A549 (cell line): Measurements from ENCODE around the gene ZNF185. TPM values are rescaled to one million over a fixed set of nuclear protein-coding genes. Genes with fewer than 3 reads are reported as not detected.
A peak's percentile ranks its signal among the peaks of the same experiment; 100 is the strongest.

ENCODE experiments used
- ATAC-seq, 2 experiments: fragments of 200-7000 bp in 1 of 2; fragments of >200 bp in 1 of 2; cut with Nextera tagmentation in 1 of 2; cut with Tn5 transposase in 1 of 2; 3 replicates each; pipeline versions ENCODE4 v1.8.0 to v1.9.1; 2018 to 2020; ENCODE audit warnings: mild to moderate bottlenecking in 1 of 2, moderate library complexity in 1 of 2
- CTCF ChIA-PET: fragments of 300-600 bp; sonication (Branson Sonifier 250); formaldehyde crosslinking; extraction: SDS; loops from one replicate; lab custom pipeline; 2021; ENCODE audit warnings: antibody characterized with exemption, inconsistent platforms; lab: Yijun Ruan, JAX
- POLR2A ChIA-PET: fragments of 350-600 bp; formaldehyde crosslinking; extraction: SDS; loops from one replicate; lab custom pipeline; 2021; ENCODE audit warnings: antibody characterized with exemption, inconsistent platforms; lab: Yijun Ruan, JAX
- DNase-seq, 2 experiments: peaks; one replicate each; pipeline versions ENCODE4 v3.0.0 to v3.0.0-alpha.2; 2011 to 2016; ENCODE audit warnings: low read depth in 1 of 2, low spot score in 1 of 2
- FAIRE-seq: peaks from 2 replicates; lab custom pipeline; 2011; peaks lifted over from hg19 to GRCh38; lab: Jason Lieb, UNC
- H3K27ac ChIP-seq, 2 experiments: fragments of >200 bp; sonication (Bioruptor Twin); formaldehyde crosslinking; 3 replicates each; pipeline ENCODE4 v1.5.1; 2016 to 2017
- H3K4me1 ChIP-seq: fragments of >200 bp; sonication (Bioruptor Twin); formaldehyde crosslinking; 3 replicates; pipeline ENCODE4 v1.6.1; 2016
- H3K4me2 ChIP-seq: fragments of >200 bp; sonication (Bioruptor Twin); formaldehyde crosslinking; 3 replicates; pipeline ENCODE4 v1.6.1; 2016
- H3K4me3 ChIP-seq: fragments of >200 bp; sonication (Bioruptor Twin); formaldehyde crosslinking; 3 replicates; pipeline ENCODE4 v1.5.1; 2016
- H3K9me3 ChIP-seq: fragments of >200 bp; sonication (Bioruptor Twin); formaldehyde crosslinking; 3 replicates; pipeline ENCODE4 v1.6.1; 2016
- CEBPB ChIP-seq, 2 experiments: fragments of >200 bp in 1 of 2; sonication (Bioruptor Twin) in 1 of 2; formaldehyde crosslinking in 1 of 2; IDR thresholded peaks; 2 replicates each; pipeline ENCODE4 v1.6.1; 2012 to 2016
- CHD4 ChIP-seq: fragments of 200-600 bp; sonication (generic); IDR thresholded peaks from 2 replicates; pipeline ENCODE4 v1.6.1; 2016; ENCODE audit warnings: antibody characterized with exemption, mild to moderate bottlenecking, borderline replicate concordance
- CTCF ChIP-seq: fragments of >200 bp; sonication (Bioruptor Twin); formaldehyde crosslinking; IDR thresholded peaks from 3 replicates; pipeline ENCODE4 v1.5.1; 2016
- EP300 ChIP-seq, 2 experiments: fragments of >200 bp; sonication (Bioruptor Twin); formaldehyde crosslinking; IDR thresholded peaks; 2 replicates in 1 of 2; 3 replicates in 1 of 2; pipeline ENCODE4 v1.6.1; 2016 to 2017
- ESRRA ChIP-seq: fragments of 150-350 bp; IDR thresholded peaks from 2 replicates; pipeline ENCODE4 v1.6.1; 2014; ENCODE audit warnings: mild to moderate bottlenecking, low read length, borderline replicate concordance
- HEYL ChIP-seq: fragments of 250-450 bp; sonication (Bioruptor Pico); IDR thresholded peaks from 2 replicates; pipeline ENCODE4 v1.8.0; 2021; ENCODE audit warnings: mild to moderate bottlenecking, moderate library complexity
- HOXB13 ChIP-seq: fragments of 250-450 bp; sonication (Bioruptor Pico); IDR thresholded peaks from 2 replicates; pipeline ENCODE4 v1.5.0; 2020; ENCODE audit warnings: low read depth, mild to moderate bottlenecking, moderate library complexity
- HOXB5 ChIP-seq: fragments of 250-450 bp; sonication (Bioruptor Pico); IDR thresholded peaks from 2 replicates; pipeline ENCODE4 v1.5.0; 2020; ENCODE audit warnings: mild to moderate bottlenecking, moderate library complexity
- MAZ ChIP-seq: fragments of 150-350 bp; IDR thresholded peaks from 2 replicates; pipeline ENCODE4 v1.6.1; 2014; ENCODE audit warnings: antibody characterized with exemption, low read depth, low read length, borderline replicate concordance
- NFE2L2 ChIP-seq: fragments of 150-350 bp; conservative IDR thresholded peaks from 2 replicates; pipeline ENCODE4 v1.6.1; 2014; ENCODE audit warnings: low read length
- RAD21 ChIP-seq, 2 experiments: fragments of >200 bp in 1 of 2; sonication (Bioruptor Twin) in 1 of 2; formaldehyde crosslinking in 1 of 2; IDR thresholded peaks in 1 of 2; conservative IDR thresholded peaks in 1 of 2; 2 replicates in 1 of 2; 3 replicates in 1 of 2; pipeline ENCODE4 v1.6.1; 2012 to 2018; ENCODE audit warnings: inconsistent platforms in 1 of 2
- RARB ChIP-seq: fragments of 250-450 bp; sonication (Bioruptor Pico); IDR thresholded peaks from 2 replicates; pipeline ENCODE4 v1.8.0; 2021; ENCODE audit warnings: mild to moderate bottlenecking, moderate library complexity
- SMC3 ChIP-seq: fragments of >200 bp; sonication (Bioruptor Twin); formaldehyde crosslinking; IDR thresholded peaks from 3 replicates; pipeline ENCODE4 v1.6.1; 2018; ENCODE audit warnings: inconsistent platforms
- SREBF2 ChIP-seq: fragments of 450-650 bp; IDR thresholded peaks from 2 replicates; pipeline ENCODE4 v1.6.1; 2014; ENCODE audit warnings: mild to moderate bottlenecking, moderate library complexity
- ZC3H11A ChIP-seq: fragments of 450-650 bp; IDR thresholded peaks from 2 replicates; pipeline ENCODE4 v1.6.1; 2014; ENCODE audit warnings: antibody characterized with exemption, mild to moderate bottlenecking
- WGBS: methylation state at CpG from one replicate; pipeline ENCODE4 v1.1.6; 2017; ENCODE audit errors: missing lambda C conversion rate; 5-methylcytosine and 5-hydroxymethylcytosine counted together
- polyA plus RNA-seq, 4 experiments: library from polyadenylated mRNA; depleted of rRNA in 3 of 4; stranded (reverse); fragments of >200 nt; fragmentation: RNase III in 1 of 4; extraction: RNeasy Plus Mini Kit Qiagen cat#74134 plus additional on column Dnase treatment in 1 of 4; gene quantifications; 2 replicates in 3 of 4; 3 replicates in 1 of 4; pipeline ENCODE4 v1.2.3, GENCODE V29; 2011 to 2017
- TF ChIP-seq, protein P1 (sequence below): fragments of 200-600 bp; sonication (generic); IDR thresholded peaks from 2 replicates; pipeline ENCODE4 v1.6.1; 2016; ENCODE audit warnings: antibody characterized with exemption, mild to moderate bottlenecking, moderate library complexity
- TF ChIP-seq, protein P2 (sequence below): IDR thresholded peaks from 2 replicates; pipeline ENCODE4 v1.6.1; 2012

The ZNF185 gene
- polyA plus RNA-seq, 2 of the 4 experiments (the other 2 are of a cell fraction): 5.0 to 11.2 TPM

GRCh38 chrX:152904151-152905080 is 6.5 kb downstream of the ZNF185 start:
- DNase-seq (peak; percentile 44 to 75), ATAC-seq (peak; percentile 52 to 89; a peak in 5 of 6 replicates)
- WGBS: 16% methylated on average over 14 of the region's 20 CpGs
- no peak overlapping the region for H3K4me3 ChIP-seq
- H3K4me2 ChIP-seq: peak overlapping the region; percentile 50; the same call in 2 of the 3 replicates
- H3K4me1 ChIP-seq: peaks cover 5% of the 10 kb centered on the region; the same call in 2 of the 3 replicates
- peak; percentile 51 for TF ChIP-seq CTCF
- TF ChIP-seq SMC3: peak; percentile 25; the same call in 1 of the 3 replicates
- peak; percentile 35 to 44; a peak in 2 of 5 replicates for TF ChIP-seq RAD21 (conservative IDR thresholded peaks at IDR 0.05 in 1 of 2, IDR thresholded peaks at IDR 0.05 in 1 of 2)
- TF ChIP-seq HEYL (CRISPR knock-in tag): no peak
- TF ChIP-seq, all 56 proteins: peak for 3
- Histone ChIP-seq H3K9me3 (no peaks in the 10 kb centered on the region), H3K27ac (peak overlapping the region in 1 of 2 experiments; percentile 24; a peak in 1 of 6 replicates)
- CTCF ChIA-PET: interaction anchor here (0.6 to 2.2 kb wide), 9 partner anchors 10 to 820 kb away, joined by 3 to 17 read pairs (median 3); partner anchors contain the start of gene BCAP31
- peak; percentile 78 for FAIRE-seq
- POLR2A ChIA-PET: no interaction called here

DNA sequence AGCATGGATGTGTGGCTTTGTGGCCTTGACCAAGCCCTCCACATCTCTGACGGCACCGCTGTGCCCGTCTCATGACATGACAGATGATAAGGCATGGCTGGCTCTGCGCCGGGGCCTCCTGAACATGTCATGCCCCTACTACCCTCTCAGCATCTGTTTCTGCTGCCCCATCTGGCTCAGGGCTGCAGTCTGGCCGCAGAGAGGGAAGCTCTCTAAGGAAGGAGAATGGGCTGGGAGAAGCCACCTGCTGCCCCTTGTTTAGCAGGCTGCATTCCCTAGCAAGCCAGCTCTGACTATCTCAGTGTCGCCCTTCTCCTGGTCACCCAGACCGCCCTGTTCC is 7.2 kb downstream of the ZNF185 start:
- no peak for FAIRE-seq
- DNase-seq: no peak
- Histone ChIP-seq H3K4me2 (no peak overlapping the region), H3K9me3 (no peaks in the 10 kb centered on the region), H3K4me3 (no peak overlapping the region), H3K27ac (no peak overlapping the region), H3K4me1 (peaks cover 5% of the 10 kb centered on the region; the same call in 2 of the 3 replicates)
- WGBS: 81% methylated on average over 8 of the region's 8 CpGs
- CTCF ChIA-PET: interaction anchor here (0.6 to 2.2 kb wide), 9 partner anchors 8 to 819 kb away, joined by 3 to 17 read pairs (median 4); partner anchors contain the start of gene BCAP31
- no peak for ATAC-seq
- POLR2A ChIA-PET: no interaction called here
- TF ChIP-seq ZC3H11A (no peak), HOXB5 (no peak), EP300 (IDR thresholded peaks at IDR 0.05) (no peak), CEBPB (IDR thresholded peaks at IDR 0.05) (no peak), RARB (CRISPR knock-in tag) (no peak), CHD4 (no peak), MAZ (no peak), HOXB13 (CRISPR knock-in tag) (no peak)
- TF ChIP-seq, protein P1, sequence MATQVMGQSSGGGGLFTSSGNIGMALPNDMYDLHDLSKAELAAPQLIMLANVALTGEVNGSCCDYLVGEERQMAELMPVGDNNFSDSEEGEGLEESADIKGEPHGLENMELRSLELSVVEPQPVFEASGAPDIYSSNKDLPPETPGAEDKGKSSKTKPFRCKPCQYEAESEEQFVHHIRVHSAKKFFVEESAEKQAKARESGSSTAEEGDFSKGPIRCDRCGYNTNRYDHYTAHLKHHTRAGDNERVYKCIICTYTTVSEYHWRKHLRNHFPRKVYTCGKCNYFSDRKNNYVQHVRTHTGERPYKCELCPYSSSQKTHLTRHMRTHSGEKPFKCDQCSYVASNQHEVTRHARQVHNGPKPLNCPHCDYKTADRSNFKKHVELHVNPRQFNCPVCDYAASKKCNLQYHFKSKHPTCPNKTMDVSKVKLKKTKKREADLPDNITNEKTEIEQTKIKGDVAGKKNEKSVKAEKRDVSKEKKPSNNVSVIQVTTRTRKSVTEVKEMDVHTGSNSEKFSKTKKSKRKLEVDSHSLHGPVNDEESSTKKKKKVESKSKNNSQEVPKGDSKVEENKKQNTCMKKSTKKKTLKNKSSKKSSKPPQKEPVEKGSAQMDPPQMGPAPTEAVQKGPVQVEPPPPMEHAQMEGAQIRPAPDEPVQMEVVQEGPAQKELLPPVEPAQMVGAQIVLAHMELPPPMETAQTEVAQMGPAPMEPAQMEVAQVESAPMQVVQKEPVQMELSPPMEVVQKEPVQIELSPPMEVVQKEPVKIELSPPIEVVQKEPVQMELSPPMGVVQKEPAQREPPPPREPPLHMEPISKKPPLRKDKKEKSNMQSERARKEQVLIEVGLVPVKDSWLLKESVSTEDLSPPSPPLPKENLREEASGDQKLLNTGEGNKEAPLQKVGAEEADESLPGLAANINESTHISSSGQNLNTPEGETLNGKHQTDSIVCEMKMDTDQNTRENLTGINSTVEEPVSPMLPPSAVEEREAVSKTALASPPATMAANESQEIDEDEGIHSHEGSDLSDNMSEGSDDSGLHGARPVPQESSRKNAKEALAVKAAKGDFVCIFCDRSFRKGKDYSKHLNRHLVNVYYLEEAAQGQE: no peak

- no peak overlapping the region for H3K27ac ChIP-seq
- no peak overlapping the region for H3K4me3 ChIP-seq
- FAIRE-seq: no peak
- WGBS: 80% methylated on average over 17 of the region's 17 CpGs
- POLR2A ChIA-PET: no interaction called here
- DNase-seq: no peak
- peaks cover 5% of the 10 kb centered on the region; the same call in 2 of the 3 replicates for H3K4me1 ChIP-seq
- H3K9me3 ChIP-seq: no peaks in the 10 kb centered on the region
- ATAC-seq: no peak
- CTCF ChIA-PET: interaction anchor here (2.0 to 2.2 kb wide), 3 partner anchors 8 to 19 kb away, joined by 7 to 17 read pairs (median 15); no protein-coding TSS in a partner anchor
- TF ChIP-seq NFE2L2 (no peak), SREBF2 (no peak), SMC3 (no peak), CHD4 (no peak), ESRRA (no peak)
- TF ChIP-seq, protein P2, sequence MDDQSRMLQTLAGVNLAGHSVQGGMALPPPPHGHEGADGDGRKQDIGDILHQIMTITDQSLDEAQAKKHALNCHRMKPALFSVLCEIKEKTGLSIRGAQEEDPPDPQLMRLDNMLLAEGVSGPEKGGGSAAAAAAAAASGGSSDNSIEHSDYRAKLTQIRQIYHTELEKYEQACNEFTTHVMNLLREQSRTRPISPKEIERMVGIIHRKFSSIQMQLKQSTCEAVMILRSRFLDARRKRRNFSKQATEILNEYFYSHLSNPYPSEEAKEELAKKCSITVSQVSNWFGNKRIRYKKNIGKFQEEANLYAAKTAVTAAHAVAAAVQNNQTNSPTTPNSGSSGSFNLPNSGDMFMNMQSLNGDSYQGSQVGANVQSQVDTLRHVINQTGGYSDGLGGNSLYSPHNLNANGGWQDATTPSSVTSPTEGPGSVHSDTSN: no peak
- no peak overlapping the region for H3K4me2 ChIP-seq
These were observed 9.3 kb downstream of the ZNF185 start for GRCh38 chrX:152907084-152907651.
